Sigmoid colon (tissue), 4 donors: ENCODE results near the gene CFAP45.

Source experiments
- EP300 ChIP-seq, 4 donors: sonication (generic); formaldehyde crosslinking; IDR thresholded peaks; one replicate each; pipeline ENCODE4 v1.6.1; 2017; ENCODE audit warnings: antibody characterized with exemption in 4 of 4
- POLR2A ChIP-seq, 2 donors: fragments of 450-650 bp; IDR thresholded peaks; one replicate each; pipeline ENCODE4 v1.6.1; 2016; ENCODE audit warnings: antibody characterized with exemption in 2 of 2, mild to moderate bottlenecking in 2 of 2, moderate library complexity in 2 of 2
- POLR2AphosphoS5 ChIP-seq, 4 donors: sonication (generic); formaldehyde crosslinking; IDR thresholded peaks; one replicate each; pipeline ENCODE4 v1.6.1; 2017; ENCODE audit warnings: antibody characterized with exemption in 4 of 4
- TF ChIP-seq, protein P1 (sequence below), 4 experiments: fragments of 450-650 bp in 3 of 4; fragments of 200-600 bp in 1 of 4; IDR thresholded peaks; one replicate each; pipeline ENCODE4 v1.5.1; 2016 to 2019; ENCODE audit warnings: antibody characterized with exemption in 4 of 4, mild to moderate bottlenecking in 3 of 4, moderate library complexity in 2 of 4

DNA sequence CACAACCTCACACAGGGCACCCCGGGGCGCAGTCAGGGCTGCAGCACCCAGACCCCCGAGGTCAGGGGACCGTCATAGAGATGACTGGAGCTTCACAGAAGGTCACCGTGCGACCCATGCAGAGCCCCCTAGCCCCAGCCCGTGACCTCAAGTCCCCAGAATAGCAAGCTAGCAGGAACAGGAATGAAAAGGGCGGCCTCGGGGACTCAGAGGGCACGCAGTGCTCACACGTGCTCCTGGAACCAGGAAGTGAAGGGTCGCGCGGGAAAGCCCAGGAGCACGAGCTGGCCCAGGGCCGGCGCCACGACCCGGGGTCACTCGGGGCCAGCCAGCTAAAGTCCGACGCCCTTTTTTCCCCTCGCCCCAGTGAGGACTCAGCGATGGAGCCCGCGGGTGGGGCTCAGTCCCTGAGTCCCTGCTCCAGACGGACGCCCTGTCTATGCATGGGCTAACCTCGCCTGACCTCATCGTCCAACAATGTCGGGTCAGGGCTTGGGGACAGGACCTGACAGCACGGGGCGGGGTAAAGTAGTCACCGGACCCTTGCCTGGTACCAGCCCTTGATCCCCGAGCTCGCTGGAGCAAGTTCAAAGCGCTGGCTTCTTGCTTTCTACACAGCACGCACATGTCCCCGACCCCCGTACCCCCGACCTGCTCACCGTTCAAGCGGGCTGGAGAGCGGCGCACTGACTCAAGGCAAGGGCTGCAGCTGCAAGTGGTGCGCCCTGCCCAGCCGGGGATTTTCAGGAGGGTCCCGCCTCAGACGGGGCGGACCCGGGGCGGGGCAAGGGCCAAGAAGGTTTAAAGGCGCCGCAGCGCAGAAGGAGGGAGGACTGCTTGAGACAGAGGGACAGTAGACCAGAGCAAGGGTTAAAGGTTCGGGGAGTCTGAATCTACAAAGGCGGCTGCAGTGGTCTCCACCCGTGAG, 25.1 kb upstream of the CFAP45 start, which contains the start of gene TAGLN2:
- TF ChIP-seq, protein P1, sequence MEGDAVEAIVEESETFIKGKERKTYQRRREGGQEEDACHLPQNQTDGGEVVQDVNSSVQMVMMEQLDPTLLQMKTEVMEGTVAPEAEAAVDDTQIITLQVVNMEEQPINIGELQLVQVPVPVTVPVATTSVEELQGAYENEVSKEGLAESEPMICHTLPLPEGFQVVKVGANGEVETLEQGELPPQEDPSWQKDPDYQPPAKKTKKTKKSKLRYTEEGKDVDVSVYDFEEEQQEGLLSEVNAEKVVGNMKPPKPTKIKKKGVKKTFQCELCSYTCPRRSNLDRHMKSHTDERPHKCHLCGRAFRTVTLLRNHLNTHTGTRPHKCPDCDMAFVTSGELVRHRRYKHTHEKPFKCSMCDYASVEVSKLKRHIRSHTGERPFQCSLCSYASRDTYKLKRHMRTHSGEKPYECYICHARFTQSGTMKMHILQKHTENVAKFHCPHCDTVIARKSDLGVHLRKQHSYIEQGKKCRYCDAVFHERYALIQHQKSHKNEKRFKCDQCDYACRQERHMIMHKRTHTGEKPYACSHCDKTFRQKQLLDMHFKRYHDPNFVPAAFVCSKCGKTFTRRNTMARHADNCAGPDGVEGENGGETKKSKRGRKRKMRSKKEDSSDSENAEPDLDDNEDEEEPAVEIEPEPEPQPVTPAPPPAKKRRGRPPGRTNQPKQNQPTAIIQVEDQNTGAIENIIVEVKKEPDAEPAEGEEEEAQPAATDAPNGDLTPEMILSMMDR (IDR thresholded peaks at IDR 0.05) = no peak
- TF ChIP-seq POLR2AphosphoS5 (IDR thresholded peaks at IDR 0.05) (peak; percentile 90 to 97 (median 96)), EP300 (IDR thresholded peaks at IDR 0.05) (peak in 1 of 4 donors; percentile 24), POLR2A (IDR thresholded peaks at IDR 0.05) (peak; percentile 82 to 94)
